ENCODE measurements around the gene COL25A1. TPM values are rescaled to one million over a fixed set of nuclear protein-coding genes. Genes with fewer than 3 reads are reported as not detected.

The COL25A1 gene
- total RNA-seq, 2 experiments from 2014 or later, result not detected

DNA sequence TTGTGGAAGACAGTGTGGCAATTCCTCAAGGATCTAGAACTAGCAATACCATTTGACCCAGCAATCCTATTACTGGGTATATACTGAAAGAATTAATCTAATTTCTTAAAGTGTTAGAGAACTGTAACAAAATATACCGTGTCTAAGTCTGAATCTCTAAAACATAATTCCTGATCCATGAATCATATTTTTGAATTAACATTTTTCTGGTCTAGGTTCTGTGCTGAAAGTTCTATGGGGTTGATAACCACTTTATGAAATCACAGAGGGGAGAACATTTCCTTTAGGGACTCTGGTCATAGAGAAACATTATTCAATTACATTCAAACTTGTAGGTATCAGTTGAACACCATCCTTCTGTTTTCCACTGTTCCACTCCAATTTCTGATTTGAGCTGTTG is 447.7 kb downstream of the COL25A1 start:
- Mint-ChIP-seq H3K9me3 (no peaks in the 10 kb centered on the region), H3K4me1 (ENCODE audit: low read depth) (peaks cover 14% of the 10 kb centered on the region), H3K4me3 (no peak overlapping the region), H3K36me3 (no peaks in the 10 kb centered on the region), H3K27me3 (peaks cover 3% of the 10 kb centered on the region), H3K27ac (no peak overlapping the region)
- intact Hi-C loops (cut with micrococcal nuclease), result no loop called here
- DNase-seq, result no peak
- ChIA-PET CTCF (no interaction called here), POLR2A (no interaction called here)

DNA sequence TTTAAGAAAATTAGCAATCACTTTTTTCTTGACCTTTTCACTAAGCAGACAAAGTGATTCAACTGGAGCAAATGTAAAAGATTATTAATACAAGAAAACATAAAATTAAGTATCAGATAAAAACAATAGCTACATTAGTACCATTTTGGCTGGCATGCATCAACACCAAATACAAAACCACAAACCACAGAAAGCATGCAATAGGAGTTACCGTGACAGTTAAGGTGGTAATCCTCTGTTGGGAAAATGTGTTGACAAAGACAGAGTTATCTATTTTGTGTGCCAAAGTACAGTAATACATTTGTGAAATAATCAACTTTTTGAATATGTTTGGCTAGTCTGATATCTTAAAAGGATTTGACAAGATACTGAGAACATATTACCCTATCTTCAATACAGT is 449.8 kb downstream of the COL25A1 start:
- Mint-ChIP-seq H3K36me3 (no peaks in the 10 kb centered on the region), H3K27ac (no peak overlapping the region), H3K4me3 (no peak overlapping the region), H3K4me1 (ENCODE audit: low read depth) (peaks cover 16% of the 10 kb centered on the region), H3K27me3 (peaks cover 3% of the 10 kb centered on the region), H3K9me3 (no peaks in the 10 kb centered on the region)
- DNase-seq, result no peak
- POLR2A ChIA-PET, result no interaction called here
- intact Hi-C loops (cut with micrococcal nuclease), result no loop called here
- CTCF ChIA-PET, result no interaction called here

DNA sequence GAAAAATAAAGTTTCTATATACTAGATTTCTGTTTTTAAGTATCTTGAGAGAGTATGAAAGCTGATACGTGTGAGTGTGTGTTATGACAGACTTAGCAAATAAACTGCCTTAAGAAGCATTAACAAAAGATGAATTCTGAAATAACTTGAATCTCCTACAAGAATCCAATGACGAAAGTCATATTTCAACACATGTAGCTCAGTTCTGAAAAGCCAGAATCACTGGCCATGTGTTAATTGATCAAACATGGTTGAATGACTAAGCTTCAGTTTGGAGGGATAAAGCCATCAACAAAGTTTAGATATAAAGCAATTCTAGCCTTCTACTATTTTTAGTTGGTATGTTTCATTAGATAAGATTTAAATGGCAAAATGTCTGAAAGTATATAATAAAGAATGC is 451.1 kb downstream of the COL25A1 start:
- DNase-seq, result no peak
- Mint-ChIP-seq H3K4me3 (no peak overlapping the region), H3K36me3 (no peaks in the 10 kb centered on the region), H3K9me3 (no peaks in the 10 kb centered on the region), H3K27ac (no peak overlapping the region), H3K4me1 (ENCODE audit: low read depth) (peaks cover 16% of the 10 kb centered on the region), H3K27me3 (peaks cover 5% of the 10 kb centered on the region)
- POLR2A ChIA-PET, result no interaction called here
- intact Hi-C loops (cut with micrococcal nuclease), result no loop called here
- CTCF ChIA-PET, result no interaction called here

DNA sequence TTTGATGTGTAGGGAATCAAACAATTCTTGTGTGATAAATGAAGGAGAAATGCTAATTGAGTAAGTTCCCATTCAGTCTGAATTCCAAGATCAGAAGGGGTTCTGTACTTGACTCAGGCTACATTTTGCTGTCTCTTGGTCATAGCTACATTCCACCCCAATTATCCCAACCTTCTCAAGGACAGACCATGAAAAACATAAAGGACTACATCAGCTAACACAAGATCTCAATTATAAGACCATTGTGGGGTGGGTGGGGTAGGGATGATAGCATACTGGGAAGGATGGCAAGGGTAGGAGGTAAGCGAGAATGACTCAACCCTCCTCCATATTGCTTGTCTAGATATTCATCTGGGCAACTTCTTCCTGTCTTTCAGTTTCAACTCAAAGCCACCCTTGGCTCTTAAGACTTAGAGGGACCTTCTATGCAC is 452.2 kb downstream of the COL25A1 start:
- DNase-seq, result no peak
- H3K36me3 Mint-ChIP-seq, result no peaks in the 10 kb centered on the region
- H3K27ac Mint-ChIP-seq, result no peak overlapping the region
- intact Hi-C loops (cut with micrococcal nuclease), result no loop called here
- POLR2A ChIA-PET, result no interaction called here
- no peak overlapping the region for H3K4me3 Mint-ChIP-seq
- CTCF ChIA-PET, result no interaction called here
- H3K4me1 Mint-ChIP-seq (ENCODE audit: low read depth), result peaks cover 16% of the 10 kb centered on the region
- H3K9me3 Mint-ChIP-seq, result no peaks in the 10 kb centered on the region
- H3K27me3 Mint-ChIP-seq, result peaks cover 5% of the 10 kb centered on the region

DNA sequence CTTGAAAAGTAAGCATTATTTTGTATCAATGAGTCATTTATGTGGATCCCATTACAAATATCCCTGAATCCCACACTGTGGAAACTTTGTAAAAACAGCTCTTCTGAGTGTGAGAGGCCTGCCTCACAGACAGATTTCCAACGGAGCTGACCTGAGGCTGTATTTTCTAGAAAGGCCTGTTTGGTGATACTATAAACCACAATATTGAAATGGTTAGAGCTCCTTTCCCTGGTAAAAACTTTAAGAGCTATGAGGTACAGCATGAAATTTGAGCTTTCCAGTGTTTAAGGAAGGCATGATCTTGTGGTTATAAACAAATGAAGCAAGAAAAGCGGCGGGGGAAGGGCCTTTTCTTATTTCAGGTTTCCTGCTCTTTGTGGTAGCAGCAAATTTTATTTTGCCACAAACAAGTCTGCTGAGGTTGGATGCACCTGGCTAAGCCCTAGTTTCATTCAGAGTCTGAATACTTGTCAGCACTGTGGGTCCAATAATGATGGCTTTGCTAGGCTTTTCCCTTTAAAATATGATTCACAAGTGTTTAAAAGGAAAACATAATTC is 452.8 kb downstream of the COL25A1 start:
- peak; percentile 27 for DNase-seq
- ChIA-PET POLR2A (no interaction called here), CTCF (interaction anchor here (0.7 kb wide), 1 partner anchor 15 kb away, joined by 3 read pairs; no protein-coding TSS in a partner anchor)
- H3K27me3 Mint-ChIP-seq, result peaks cover 4% of the 10 kb centered on the region
- H3K27ac Mint-ChIP-seq, result no peak overlapping the region
- no peak overlapping the region for H3K4me3 Mint-ChIP-seq
- intact Hi-C loops (cut with micrococcal nuclease), result no loop called here
- no peaks in the 10 kb centered on the region for H3K9me3 Mint-ChIP-seq
- H3K4me1 Mint-ChIP-seq (ENCODE audit: low read depth), result peaks cover 16% of the 10 kb centered on the region
- no peaks in the 10 kb centered on the region for H3K36me3 Mint-ChIP-seq

DNA sequence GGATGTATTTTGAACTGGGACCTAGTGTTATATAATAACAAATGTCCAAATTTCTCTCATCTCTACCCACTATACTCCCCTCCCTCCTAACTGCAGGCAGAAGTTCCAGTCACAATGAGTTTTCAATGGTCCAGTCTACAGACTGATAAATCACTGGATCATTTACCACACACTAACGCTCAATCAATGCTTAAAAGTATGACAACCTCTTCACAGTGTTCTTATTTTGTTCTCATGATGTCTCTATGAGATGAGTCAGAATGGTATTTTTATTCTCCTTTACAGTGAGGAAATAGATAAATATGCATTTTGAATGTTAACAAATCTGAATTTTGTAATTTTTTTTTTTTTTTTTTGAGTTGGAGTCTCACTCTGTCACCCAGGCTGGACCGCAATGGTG is 455.9 kb downstream of the COL25A1 start:
- Mint-ChIP-seq H3K27ac (no peak overlapping the region), H3K9me3 (no peaks in the 10 kb centered on the region), H3K27me3 (peaks cover 4% of the 10 kb centered on the region), H3K4me3 (no peak overlapping the region), H3K36me3 (no peaks in the 10 kb centered on the region), H3K4me1 (ENCODE audit: low read depth) (peaks cover 11% of the 10 kb centered on the region)
- CTCF ChIA-PET, result no interaction called here
- intact Hi-C loops (cut with micrococcal nuclease), result no loop called here
- no peak for DNase-seq
- POLR2A ChIA-PET, result no interaction called here

DNA sequence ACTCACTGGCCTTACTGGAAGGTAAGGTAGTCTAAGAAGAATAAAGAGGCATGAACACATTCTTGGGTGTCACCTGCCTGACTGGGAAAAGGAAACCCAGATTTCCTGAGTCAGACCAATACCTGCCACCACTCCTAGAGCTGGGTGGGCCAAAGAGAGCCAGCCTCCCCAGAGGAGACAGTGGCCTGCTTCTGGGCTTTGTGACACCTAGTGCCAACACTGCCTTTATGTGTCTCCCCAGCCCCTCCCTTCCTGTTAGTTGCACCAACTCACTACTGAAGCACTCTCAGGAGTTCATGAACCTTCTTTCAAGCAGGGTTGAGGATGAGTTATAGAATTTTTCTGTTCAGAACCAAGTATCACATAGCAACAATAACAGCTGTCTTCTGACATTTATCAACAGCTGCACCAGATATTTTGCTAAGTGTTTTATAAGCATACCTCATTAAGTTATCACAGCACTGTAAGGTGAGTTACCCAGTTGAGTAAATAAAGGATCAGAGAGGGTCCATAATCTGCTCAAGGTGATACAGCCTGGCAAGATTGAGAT is 462.0 kb downstream of the COL25A1 start:
- Mint-ChIP-seq H3K9me3 (no peaks in the 10 kb centered on the region), H3K27me3 (peaks cover 2% of the 10 kb centered on the region), H3K36me3 (no peaks in the 10 kb centered on the region), H3K4me3 (no peak overlapping the region), H3K27ac (no peak overlapping the region), H3K4me1 (ENCODE audit: low read depth) (no peaks in the 10 kb centered on the region)
- intact Hi-C loops (cut with micrococcal nuclease), result no loop called here
- ChIA-PET CTCF (no interaction called here), POLR2A (no interaction called here)
- DNase-seq, result peak; percentile 22

DNA sequence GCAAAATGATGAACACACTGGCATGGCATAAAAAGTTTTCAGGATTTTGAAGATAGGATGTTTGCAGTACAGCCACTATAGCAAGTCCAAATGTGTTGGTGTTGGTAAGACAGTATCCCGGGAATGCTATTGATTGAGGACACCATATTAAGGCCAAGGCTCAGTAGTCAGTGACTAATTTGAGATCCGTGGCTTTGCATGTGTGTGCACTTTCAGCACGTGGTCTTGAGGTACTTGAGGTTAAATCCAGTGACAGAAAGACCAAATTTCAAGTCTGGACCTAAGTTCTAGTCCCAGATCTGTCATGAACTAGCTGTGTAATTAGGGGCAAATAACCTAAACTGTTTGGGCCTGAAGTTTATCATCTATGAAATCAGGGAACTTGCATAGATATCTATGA is 463.1 kb downstream of the COL25A1 start:
- Mint-ChIP-seq H3K27ac (no peak overlapping the region), H3K4me3 (no peak overlapping the region)

DNA sequence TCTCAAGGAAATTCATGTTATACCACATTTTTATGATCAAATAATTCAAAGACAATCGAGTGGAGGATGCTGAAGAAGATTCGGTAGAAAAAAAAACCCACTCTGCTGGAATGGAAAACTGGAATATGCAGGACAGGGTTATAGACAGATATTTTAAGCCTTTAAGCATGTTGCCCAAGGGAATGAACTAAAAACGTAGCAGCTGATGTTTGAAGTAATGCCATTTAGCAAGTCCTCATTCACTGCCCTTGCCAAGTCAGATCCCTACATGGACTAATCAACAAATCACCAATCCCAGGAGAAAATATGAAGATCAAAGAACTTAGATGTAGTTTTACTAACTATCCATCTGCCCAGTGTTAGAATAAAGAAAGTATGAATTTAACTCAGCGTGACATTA is 464.0 kb downstream of the COL25A1 start:
- H3K9me3 Mint-ChIP-seq, result no peaks in the 10 kb centered on the region
- CTCF ChIA-PET, result no interaction called here
- DNase-seq, result no peak
- no peak overlapping the region for H3K4me3 Mint-ChIP-seq
- POLR2A ChIA-PET, result no interaction called here
- intact Hi-C loops (cut with micrococcal nuclease), result no loop called here
- no peak overlapping the region for H3K27ac Mint-ChIP-seq
- H3K27me3 Mint-ChIP-seq, result peaks cover 3% of the 10 kb centered on the region
- H3K36me3 Mint-ChIP-seq, result no peaks in the 10 kb centered on the region
- H3K4me1 Mint-ChIP-seq (ENCODE audit: low read depth), result no peaks in the 10 kb centered on the region

More for the DNA sequence above, 463.1 kb downstream of the COL25A1 start:
- ChIA-PET POLR2A (no interaction called here), CTCF (no interaction called here)
- H3K36me3 Mint-ChIP-seq, result no peaks in the 10 kb centered on the region
- intact Hi-C loops (cut with micrococcal nuclease), result no loop called here
- no peak for DNase-seq
- H3K27me3 Mint-ChIP-seq, result peaks cover 2% of the 10 kb centered on the region
- no peaks in the 10 kb centered on the region for H3K4me1 Mint-ChIP-seq (ENCODE audit: low read depth)
- H3K9me3 Mint-ChIP-seq, result no peaks in the 10 kb centered on the region

DNA sequence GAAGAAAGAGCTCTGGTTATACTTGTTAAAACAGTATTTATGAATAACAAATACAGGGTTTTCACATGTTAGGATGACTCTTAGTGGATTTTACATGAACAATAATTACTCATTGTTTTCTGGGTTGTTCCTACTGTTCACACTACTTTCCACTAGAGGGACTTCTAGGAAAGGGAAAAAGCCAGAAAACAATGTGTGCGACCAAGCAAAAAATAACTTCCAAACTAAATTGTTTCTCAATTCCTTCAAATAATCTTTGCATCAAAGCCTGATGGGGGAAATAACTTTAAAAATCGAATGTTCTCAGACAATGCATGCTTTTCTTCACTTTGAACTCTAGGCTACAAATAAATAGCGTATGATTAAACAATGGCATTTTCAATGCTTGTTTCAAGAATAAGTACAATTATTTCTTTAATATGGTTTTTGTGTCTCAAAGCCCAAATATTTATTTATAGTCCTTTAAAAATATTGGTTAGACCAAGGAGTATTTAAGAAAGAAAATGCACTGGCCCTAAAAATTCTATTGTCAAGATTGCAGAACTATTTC is 467.5 kb downstream of the COL25A1 start:
- CTCF ChIA-PET, result interaction anchor here (0.6 to 1.2 kb wide), 3 partner anchors 15 to 254 kb away, joined by 3 read pairs; no protein-coding TSS in a partner anchor
- POLR2A ChIA-PET, result no interaction called here
- Mint-ChIP-seq H3K4me3 (no peak overlapping the region), H3K9me3 (no peaks in the 10 kb centered on the region), H3K27me3 (peaks cover 2% of the 10 kb centered on the region), H3K36me3 (no peaks in the 10 kb centered on the region), H3K4me1 (ENCODE audit: low read depth) (no peaks in the 10 kb centered on the region), H3K27ac (no peak overlapping the region)
- intact Hi-C loops (cut with micrococcal nuclease), result loop anchor here (2.0 to 5.0 kb wide), 2 partner anchors 457 to 572 kb away; no protein-coding TSS in a partner anchor
- DNase-seq, result no peak

DNA sequence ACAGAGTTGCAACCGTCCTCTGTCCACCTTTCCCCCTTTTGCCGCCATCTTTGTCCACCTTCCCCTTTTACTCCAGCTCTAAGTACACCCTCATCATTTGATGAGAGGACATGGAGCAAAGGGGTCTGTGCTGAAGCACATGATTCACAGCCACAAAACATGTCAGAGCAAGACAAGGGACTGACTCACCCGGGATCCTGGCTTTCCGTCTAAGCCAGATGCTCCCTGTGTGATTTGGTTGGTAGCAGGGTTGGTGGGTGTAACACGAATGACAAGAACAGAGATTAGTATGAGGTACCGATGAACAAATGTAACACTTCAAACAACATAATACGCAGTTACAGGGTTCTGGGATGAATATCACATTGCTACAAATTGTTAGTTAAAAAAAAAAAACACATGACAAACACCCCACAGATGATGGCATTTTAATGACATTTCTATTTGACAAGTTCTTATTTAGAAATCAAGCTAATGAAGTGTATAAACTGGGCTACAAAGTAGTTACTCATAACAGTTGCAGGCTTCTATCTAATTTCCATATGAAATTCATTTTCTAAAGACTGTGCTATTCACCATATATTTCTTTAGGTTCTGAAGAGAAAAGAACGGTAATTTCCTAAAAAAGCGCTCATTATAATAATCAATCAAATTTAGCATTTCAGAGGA is 468.2 kb downstream of the COL25A1 start:
- Mint-ChIP-seq H3K4me3 (no peak overlapping the region), H3K27ac (no peak overlapping the region), H3K27me3 (peaks cover 2% of the 10 kb centered on the region), H3K4me1 (ENCODE audit: low read depth) (no peaks in the 10 kb centered on the region), H3K36me3 (no peaks in the 10 kb centered on the region), H3K9me3 (no peaks in the 10 kb centered on the region)
- intact Hi-C loops (cut with micrococcal nuclease), result loop anchor here (2.0 to 5.0 kb wide), 2 partner anchors 458 to 573 kb away; no protein-coding TSS in a partner anchor
- CTCF ChIA-PET, result interaction anchor here (0.6 to 1.2 kb wide), 3 partner anchors 15 to 255 kb away, joined by 3 read pairs; no protein-coding TSS in a partner anchor
- DNase-seq, result no peak
- POLR2A ChIA-PET, result no interaction called here

DNA sequence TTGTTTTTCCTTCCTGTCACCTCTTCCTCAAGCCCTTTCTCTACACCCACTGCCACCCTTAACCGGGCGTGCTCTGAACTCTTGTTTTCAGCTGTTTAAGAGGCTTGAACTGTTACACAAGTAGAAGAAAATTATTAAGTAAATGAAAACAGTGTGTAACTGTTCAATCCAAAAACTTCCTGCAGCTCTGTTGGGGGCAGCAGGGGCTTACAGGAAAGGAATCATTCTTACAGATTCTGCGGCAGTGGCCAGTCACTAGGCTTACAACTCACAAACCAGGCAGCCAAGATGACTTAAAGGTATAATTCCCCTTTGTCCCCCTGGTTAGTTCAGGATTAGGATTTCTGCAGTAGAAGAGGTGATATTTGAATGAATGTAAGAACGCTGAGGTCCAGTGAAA is 469.4 kb downstream of the COL25A1 start:
- POLR2A ChIA-PET, result no interaction called here

More for the DNA sequence above, 469.4 kb downstream of the COL25A1 start:
- intact Hi-C loops (cut with micrococcal nuclease), result loop anchor here (5.0 kb wide), 1 partner anchor 459 kb away; no protein-coding TSS in a partner anchor
- no peak overlapping the region for H3K27ac Mint-ChIP-seq
- DNase-seq, result no peak
- H3K9me3 Mint-ChIP-seq, result no peaks in the 10 kb centered on the region
- H3K27me3 Mint-ChIP-seq, result peaks cover 2% of the 10 kb centered on the region
- no peak overlapping the region for H3K4me3 Mint-ChIP-seq
- no peaks in the 10 kb centered on the region for H3K36me3 Mint-ChIP-seq
- CTCF ChIA-PET, result no interaction called here
- no peaks in the 10 kb centered on the region for H3K4me1 Mint-ChIP-seq (ENCODE audit: low read depth)

Data from activated CD4-positive, alpha-beta memory T cell treated with anti-CD3 and anti-CD28 coated beads for 36 hours (primary cell).